Cerebellar cortex (tissue), 1 donor: ENCODE results near the gene APBB2.
"Not testable (repeated sequence)": the region's sequence is repeated elsewhere in the genome, so short reads cannot be mapped to it uniquely, and the experiment has no call there.

ENCODE experiments used
- DNase-seq: peaks from one replicate; pipeline ENCODE4 v3.0.0-alpha.2; 2015; ENCODE audit warnings: low spot score

Gene APBB2

DNA sequence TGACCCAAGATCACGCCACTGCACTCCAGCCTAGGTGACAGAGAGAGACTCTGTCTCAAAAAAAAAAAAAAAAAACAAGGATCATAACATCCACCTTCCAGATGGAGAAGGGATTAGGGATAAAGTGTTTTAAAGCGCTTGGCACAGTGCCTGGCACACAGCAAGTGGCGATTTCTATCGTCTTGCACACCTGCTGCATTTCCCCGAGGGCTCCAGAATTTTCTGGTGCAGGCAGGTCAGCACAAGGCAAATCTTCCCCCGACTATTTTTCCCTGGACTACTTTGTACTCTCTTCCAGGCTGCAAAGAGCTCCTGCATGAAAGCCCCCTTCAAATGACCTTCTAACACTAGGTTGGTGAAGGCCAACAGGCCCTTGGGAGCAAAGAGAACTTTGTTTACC is 57.3 kb downstream of the APBB2 start:
- DNase-seq: no peak

DNA sequence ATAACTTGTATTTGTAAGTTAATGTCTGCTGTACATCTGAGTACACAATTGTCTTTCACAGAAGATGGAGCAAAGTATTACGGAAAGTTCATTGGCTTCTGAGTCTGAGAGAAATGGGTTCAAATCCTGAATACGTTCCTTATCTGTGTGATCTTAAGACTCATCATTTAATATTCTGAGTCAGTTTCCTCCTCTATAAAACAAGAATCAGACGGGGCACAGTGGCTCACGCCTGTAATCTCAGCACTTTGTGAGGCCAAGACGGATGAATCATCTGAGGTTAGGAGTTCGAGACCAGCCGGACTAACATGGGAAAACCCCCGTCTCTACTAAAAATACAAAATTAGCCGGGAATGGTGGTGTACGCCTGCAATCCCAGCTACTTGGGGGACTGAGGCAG is 57.8 kb downstream of the APBB2 start:
- no peak for DNase-seq

DNA sequence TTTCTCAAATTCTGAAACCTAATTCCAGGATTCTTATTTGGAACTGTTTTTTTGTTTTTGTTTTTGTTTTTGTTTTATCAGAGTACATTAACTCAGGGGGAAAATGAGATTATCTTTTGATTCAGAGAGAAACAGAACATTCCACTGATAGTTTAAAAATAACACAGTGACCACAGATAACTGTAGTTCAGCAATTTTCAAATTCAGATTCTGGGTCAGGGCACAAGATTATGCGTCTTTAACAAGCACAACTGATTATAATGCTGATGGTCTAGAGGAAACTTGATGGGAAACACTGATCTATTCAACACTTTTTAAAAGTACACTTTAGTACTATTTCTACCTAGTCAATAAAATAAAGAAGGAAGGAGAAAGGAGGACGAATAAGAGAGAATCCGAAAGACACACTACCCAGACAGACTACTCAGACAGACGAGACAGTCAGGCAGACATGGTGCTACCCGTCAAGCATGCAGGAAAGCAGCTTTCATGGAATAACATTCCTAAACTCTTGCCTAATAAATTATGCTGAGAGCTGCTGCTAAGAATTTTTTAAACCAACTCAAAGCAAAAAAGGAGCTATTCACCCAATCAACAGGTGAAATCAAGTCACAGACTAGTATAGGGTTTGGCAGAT is 59.0 kb downstream of the APBB2 start:
- DNase-seq: no peak

GRCh38 chr4:41154814-41155177 is 59.5 kb downstream of the APBB2 start:
- no peak for DNase-seq

DNA sequence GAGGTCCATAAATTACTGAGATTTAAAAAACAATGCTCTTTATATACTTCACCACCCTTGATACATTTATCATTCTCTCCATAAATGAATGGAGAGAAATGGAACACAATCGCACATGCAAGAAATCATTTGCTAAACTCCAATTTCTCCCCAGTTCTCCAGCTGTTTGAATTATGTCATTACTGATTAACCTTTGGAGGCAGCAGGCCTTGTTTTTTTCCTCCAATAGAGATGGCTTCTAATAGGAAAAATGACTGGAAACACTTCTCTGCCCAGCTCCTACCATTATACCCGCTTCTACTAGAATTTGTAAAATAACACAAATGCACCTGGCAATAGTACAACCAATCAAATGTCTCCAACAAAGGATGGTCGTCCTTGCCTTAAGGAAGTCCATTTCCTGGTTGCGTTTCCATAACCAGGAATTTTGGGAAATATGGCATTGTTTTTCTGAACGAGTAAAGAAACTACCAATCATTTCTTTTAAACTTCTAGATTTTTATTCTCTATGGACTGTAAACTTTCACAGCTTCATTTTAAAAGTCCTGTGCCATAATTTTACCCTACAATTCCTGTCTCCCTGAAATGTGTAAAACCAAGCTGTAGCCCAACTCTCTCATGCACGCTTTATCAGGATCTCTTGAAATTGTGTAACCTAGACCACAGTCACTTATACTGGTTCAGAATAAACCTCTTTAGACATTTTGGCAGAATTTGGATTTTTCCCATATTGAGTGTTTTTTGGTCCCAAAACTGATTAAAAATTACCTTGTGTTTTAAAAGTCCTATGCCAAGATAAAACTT is 60.1 kb downstream of the APBB2 start:
- no peak for DNase-seq

DNA sequence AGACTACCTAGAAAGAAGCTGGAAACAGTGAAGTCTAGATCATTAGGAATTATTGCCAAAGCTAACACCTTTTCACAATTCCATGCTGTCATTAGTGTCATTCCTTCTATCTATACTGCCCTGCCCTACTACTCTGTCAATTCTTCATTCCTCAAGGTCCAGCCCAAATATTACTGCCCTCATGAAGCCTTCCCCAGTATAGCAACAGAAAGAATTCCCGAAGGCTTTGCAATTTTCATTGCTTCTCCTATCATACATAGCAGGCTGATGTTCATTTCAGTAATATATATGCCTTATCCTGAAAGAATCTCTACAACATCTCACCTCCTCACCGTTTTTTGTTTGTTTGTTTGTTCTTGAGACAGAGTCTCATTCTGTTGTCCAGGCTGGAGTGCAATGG is 63.9 kb downstream of the APBB2 start:
- DNase-seq: no peak

DNA sequence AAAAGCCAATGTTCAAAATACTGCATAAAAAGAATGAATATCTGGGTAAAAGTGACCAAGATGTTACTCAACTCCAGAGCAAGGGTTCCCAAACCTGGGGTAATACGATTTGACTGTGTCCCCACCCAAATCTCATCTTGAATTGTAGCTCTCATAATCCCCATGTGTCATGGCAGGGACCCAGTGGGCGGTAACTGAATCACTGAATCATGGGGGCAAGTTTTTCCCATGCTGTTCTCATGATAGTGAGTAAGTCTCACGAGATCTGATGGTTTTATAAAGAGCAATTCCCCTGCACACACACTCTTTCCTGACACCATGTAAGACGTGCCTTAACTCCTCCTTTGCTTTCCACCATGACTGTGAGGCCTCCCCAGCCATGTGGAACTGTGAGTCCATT is 64.8 kb downstream of the APBB2 start:
- DNase-seq: not testable (repeated sequence)

DNA sequence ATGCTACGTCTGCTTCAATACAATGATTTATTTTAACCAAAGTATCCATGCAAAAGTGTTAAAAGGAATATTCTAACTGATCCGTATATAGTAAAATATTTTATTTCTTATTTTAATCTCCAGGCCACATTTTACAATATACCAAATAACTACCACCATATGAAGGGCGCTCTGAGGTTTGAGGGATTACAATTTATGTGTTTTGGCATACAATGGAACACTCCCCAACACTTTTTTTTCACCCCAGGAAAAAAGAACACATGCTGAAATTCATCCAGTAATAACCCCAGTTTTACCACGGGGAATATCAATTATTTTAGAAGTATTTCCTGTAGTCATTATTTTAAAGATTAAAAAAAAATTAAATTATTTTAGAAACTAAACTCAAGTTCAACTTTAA is 65.4 kb downstream of the APBB2 start:
- no peak for DNase-seq

DNA sequence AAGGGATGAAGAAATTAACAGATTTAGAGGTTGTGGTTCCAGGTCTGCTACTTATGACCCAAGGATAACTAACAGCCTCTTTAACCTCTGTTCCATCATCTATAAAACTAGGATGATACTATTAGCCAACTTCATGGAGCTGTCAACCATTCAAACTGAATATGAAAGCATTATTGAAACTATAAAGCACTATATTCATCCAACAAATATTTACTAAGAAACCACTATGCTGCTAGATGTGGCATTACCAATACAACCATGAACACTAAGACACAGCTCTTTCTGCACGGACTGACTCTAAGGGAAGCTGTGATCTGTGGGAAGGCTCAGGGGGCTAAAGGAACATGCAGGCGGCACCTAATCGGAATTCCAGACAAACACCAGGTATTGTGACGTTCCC is 66.0 kb downstream of the APBB2 start:
- DNase-seq: no peak

- not testable (repeated sequence) for DNase-seq
Measured at GRCh38 chr4:41147570-41147969, 66.8 kb downstream of the APBB2 start.

- DNase-seq: no peak
Measured at GRCh38 chr4:41146716-41147506, 67.4 kb downstream of the APBB2 start.

DNA sequence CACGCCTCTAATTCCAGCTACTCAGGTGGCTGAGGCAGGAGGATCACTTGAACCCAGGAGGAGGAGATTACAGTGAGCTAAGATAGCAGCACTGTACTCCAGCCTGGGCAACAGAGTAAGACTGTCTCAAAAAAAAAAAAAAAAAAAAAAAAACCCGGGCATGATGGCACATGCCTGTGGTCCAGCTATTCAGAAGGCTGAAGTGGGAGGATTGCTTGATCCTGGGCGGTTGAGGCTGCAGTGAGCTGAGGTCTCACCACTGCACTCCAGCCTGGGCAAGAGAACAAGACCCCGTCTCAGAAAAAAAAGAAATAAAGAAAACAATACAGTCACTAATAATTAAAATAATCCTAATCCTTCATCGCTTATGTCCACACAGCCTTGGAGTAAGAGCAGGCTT is 68.1 kb downstream of the APBB2 start:
- DNase-seq: no peak

DNA sequence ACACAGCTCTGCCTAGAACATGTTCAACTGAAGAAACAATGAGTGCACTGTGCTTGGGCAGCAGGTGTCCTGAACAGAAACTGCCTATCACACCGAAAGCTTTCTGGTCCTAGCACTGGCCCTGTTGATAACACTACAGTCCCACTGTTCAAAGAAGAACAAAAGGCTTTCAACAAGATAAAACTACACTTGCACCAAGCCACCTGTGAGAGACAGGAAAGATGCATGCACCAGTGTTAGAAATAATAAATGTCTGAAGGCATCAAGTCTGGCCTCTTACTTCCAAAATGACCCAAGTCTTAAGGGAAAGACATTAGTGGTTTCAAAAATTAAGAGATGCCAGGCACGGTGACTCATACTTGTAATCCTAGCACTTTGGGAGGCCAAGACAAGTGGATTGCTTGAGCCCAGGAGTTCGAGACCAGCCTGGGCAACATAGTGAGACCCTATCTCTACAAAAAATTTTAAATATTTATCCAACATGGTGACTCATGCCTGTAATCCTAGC is 68.7 kb downstream of the APBB2 start:
- no peak for DNase-seq

GRCh38 chr4:41144812-41145211 is 69.5 kb downstream of the APBB2 start:
- no peak for DNase-seq

DNA sequence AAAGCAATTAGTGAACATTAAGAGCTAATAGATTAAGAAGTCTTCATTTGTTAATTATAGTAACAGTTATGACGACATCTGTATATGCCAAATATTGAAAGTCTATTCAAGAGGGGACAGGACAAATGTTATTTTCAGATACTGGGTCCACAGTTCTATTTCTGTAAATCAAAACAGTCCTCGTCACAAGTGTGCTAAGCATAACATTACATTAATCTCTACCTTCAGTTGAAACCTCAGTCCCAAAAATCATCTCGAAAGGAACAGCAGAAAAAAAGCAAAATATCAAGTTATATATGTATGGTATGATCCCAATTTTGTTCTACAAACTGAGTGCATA is 70.3 kb downstream of the APBB2 start:
- no peak for DNase-seq

DNA sequence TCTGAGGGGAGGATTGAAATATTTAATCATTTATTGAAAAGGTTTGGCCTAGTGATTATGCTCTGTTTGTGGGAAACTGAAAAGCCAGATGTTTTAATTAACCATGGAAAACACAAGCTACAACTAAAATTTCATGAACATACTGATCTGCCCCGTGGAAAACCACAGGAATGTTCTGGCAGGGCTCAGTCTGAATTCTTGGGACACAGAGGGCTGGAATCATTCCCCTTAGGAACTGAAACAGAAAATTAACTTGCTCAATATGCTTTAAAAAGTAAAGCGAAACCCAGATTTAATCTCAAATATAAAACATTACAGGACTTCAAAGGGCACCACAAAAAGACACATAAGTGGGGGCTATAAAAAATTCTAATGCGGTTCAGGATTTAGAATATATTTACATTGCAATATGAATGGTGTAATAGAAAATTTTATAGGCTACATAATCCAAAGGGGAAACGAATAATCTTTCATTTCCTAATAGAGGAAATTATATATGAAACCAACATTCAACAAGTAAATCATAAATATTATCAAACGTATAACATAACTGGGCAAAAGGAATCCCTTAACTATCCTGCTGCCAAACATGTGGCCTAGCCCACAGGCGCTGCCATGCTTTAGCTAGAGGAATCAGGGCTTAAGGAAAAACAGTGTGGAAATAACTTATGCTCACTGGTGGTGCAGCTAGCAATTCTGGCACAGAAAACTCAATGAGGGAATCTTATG is 70.9 kb downstream of the APBB2 start:
- no peak for DNase-seq

GRCh38 chr4:41142376-41143310 is 71.7 kb downstream of the APBB2 start:
- DNase-seq: no peak

DNA sequence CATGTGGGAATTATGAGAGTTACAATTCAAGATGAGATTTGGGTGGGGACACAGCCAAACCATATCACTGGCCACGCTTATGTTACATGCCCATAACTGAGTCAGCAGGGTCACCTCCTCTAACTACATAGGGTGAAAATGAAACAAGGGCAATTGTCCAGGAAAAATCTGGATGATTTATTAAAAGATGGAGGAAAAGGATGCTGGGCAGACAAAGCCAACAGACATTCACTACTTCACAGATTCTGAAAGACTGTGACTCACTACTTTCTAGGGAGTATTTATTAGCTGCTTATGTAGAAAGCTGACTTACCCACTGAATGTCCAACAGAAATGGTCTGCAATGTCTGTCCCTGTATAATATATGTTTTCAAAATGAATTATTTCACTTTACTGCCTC is 72.4 kb downstream of the APBB2 start:
- DNase-seq: no peak

- no peak for DNase-seq
Measured at GRCh38 chr4:41140410-41140809, 73.9 kb downstream of the APBB2 start.

DNA sequence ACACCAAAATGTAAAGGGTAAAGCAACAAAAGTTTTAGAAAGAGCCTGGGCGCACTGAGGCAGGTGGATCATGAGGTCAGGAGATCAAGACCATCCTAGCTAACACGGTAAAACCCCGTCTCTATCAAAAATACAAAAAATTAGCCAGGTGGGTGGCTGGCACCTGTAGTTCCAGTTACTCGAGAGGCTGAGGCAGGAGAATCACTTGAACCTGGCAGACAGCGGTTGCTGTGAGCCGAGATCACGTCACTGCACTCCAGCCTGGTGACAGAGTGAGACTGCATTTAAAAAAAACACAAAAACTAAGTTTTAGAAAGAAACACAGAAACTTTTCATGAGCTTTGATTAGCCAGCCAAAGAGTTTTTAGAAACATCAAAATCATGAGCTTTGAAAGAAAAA is 76.5 kb downstream of the APBB2 start:
- DNase-seq: no peak

GRCh38 chr4:41136456-41136855 is 77.9 kb downstream of the APBB2 start:
- no peak for DNase-seq
